Keratinocyte (primary cell): ENCODE results near the gene C5orf52.
"Not testable (repeated sequence)": the region's sequence is repeated elsewhere in the genome, so short reads cannot be mapped to it uniquely, and the experiment has no call there.

Experiments used
- EZH2 ChIP-seq: IDR thresholded peaks from one replicate; pipeline ENCODE4 v1.6.1; 2012; ENCODE audit warnings: inconsistent platforms, mild to moderate bottlenecking, low read length, moderate library complexity
- TF ChIP-seq, protein P1 (sequence below), 3 experiments: IDR thresholded peaks in 1 of 3; conservative IDR thresholded peaks in 1 of 3; optimal IDR thresholded peaks in 1 of 3; 2 replicates in 2 of 3; 3 replicates in 1 of 3; pipeline versions ENCODE3 to v1.5.1; 2011; ENCODE audit warnings: low read length in 3 of 3, mild to moderate bottlenecking in 3 of 3, moderate library complexity in 2 of 3, control low read depth in 1 of 3, inconsistent platforms in 1 of 3; ENCODE audit not compliant: insufficient read depth in 2 of 3; ENCODE audit errors: extremely low read depth in 1 of 3

DNA sequence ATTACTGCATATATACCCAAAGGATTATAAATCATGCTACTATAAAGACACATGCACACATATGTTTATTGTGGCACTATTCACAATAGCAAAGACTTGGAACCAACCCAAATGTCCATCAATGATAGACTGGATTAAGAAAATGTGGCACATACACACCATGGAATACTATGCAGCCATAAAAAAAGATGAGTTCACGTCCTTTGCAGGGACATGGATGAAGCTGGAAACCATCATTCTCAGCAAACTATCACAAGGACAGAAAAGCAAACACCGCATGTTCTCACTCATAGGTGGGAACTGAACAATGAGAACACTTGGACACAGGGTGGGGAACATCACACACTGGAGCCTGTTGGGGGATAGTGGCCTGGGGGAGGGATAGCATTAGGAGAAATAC, 55.3 kb downstream of the C5orf52 start:
- TF ChIP-seq, protein P1, sequence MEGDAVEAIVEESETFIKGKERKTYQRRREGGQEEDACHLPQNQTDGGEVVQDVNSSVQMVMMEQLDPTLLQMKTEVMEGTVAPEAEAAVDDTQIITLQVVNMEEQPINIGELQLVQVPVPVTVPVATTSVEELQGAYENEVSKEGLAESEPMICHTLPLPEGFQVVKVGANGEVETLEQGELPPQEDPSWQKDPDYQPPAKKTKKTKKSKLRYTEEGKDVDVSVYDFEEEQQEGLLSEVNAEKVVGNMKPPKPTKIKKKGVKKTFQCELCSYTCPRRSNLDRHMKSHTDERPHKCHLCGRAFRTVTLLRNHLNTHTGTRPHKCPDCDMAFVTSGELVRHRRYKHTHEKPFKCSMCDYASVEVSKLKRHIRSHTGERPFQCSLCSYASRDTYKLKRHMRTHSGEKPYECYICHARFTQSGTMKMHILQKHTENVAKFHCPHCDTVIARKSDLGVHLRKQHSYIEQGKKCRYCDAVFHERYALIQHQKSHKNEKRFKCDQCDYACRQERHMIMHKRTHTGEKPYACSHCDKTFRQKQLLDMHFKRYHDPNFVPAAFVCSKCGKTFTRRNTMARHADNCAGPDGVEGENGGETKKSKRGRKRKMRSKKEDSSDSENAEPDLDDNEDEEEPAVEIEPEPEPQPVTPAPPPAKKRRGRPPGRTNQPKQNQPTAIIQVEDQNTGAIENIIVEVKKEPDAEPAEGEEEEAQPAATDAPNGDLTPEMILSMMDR (optimal IDR thresholded peaks at IDR 0.05 in 1 of 3, IDR thresholded peaks at IDR 0.05 in 1 of 3, conservative IDR thresholded peaks at IDR 0.05 in 1 of 3; ENCODE audit: extremely low read depth in 1 of 3, insufficient read depth in 2 of 3, low read length in 3 of 3), result not testable (repeated sequence)
- TF ChIP-seq EZH2, result not testable (repeated sequence)
